Left kidney (tissue), 2 donors: ENCODE measurements around the gene ANAPC2. TPM values are rescaled to one million over a fixed set of nuclear protein-coding genes. Genes with fewer than 3 reads are reported as not detected.

Experiments
- DNase-seq: peaks from one replicate; pipeline ENCODE4 v3.0.0-alpha.2; 2013
- polyA plus RNA-seq: library from polyadenylated mRNA; unstranded; fragments of 120-200 nt; gene quantifications from one replicate; pipeline ENCODE4 v1.2.1, GENCODE V29; 2013; ENCODE audit not compliant: insufficient read length

ANAPC2 gene
- polyA plus RNA-seq, 1 donor, result 42.9 TPM

- DNase-seq, result no peak
Observed at GRCh38 chr9:137228506-137228967, 40.2 kb upstream of the ANAPC2 start.

DNA sequence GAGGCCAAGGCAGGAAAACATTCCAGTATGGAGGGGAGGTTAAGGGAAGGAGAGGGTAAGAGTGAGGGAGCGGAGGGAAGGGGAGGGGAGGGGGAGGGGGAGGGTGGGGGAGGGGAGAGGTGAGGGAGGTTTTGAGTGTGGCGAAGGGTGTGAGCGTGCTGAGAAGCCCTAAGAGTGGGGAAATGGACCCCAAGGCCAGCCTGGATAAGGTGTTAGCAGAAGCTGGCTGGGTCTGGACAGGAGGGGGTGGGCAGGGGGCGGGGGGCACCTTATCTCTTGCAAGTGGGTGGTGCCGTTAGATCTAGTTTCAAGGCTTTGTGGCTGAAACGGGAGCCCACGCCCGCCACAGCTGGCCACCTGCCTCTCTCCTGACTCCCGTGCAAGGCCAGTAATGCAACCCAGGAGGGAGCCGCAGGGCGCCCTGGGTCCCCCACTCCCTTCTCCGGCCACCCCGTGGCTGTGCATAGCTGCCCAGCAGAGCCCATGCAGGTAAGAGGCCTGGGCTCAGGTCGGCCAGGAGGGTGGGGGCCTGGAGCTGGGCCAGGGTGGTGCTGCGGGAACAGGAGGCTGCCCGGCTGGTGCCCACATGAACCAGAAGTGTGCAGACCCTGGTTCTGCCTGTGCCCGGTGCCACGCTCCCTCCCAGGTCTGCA is 39.6 kb upstream of the ANAPC2 start:
- no peak for DNase-seq

DNA sequence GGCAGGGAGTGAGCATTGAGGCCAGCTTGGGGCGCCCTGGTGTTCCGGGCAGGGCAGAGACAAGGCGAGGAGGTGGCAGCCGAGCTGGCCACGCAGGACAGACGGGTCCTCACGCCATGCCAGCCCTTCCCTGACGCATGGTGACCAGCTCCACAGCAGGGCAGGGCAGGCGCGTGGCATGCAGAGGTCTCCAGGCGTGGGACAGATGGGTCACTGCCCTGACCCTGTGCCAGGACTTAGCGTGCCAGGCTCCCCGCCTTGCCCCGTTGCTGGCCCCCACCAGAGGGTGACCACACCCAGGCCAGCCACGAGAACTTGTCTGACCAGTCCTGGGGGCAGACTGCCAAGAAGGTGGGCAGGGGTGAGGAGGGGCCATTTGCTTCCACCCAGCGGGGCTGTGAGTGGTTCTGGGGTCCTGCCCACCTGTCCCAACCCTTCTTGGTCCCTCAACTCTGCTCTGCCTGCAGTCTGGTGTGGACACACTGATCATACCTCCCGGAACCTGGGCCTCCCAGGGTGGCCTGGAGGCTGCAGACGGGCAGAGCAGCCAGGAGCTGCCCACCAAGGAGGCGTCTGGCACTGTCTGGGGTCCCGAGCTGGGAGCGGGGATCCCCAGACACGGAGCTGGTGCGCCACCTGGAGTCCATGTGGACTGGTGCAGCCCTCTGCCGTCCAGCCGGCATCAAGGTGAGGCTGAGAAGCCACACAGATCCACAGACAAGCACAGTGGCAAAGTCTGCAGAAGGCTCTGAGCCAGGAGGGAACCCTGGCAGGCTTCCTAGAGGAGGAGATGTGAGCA is 38.9 kb upstream of the ANAPC2 start, which contains the start of gene RNF224:
TSS of gene RNF224 (plus strand) at position 449 of the 799 bp plus-strand sequence. CDS start 834 bp downstream, outside the sequence.
- DNase-seq, result peak; percentile 68

DNA sequence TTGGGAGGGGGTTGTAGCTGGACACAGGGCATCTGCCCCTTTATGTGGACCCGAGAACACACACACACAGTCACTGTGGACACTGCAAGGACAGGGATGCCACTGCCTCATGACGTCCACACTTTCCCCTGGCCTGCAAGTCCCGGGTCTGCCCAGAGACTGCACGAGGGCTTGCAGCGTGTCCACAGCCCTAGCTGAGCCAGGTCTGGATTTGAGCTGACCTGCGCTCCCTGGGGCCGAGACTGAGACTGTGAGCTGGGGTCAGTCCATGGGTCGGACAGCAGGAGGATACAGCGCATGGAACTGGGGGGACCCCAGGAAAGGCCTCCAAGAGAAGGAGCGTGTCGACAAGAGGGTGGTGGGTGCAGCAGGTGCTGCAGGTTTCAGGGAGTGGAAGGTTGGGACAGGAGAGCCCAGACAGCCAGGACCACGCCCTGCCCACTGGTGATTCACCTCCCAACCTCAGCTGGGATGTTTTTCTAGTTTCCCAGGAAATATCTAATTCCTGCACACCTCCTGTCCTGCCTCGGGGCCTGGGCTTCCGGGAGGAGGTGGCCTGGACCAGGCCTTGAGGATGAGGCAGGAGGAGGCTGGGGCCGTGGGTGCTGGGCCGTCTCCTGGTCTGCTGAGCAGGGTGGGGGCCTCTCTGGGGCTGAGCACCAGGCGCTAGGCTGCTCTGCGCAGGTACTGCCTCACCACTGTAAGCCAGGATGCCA is 38.1 kb upstream of the ANAPC2 start:
- DNase-seq, result no peak

DNA sequence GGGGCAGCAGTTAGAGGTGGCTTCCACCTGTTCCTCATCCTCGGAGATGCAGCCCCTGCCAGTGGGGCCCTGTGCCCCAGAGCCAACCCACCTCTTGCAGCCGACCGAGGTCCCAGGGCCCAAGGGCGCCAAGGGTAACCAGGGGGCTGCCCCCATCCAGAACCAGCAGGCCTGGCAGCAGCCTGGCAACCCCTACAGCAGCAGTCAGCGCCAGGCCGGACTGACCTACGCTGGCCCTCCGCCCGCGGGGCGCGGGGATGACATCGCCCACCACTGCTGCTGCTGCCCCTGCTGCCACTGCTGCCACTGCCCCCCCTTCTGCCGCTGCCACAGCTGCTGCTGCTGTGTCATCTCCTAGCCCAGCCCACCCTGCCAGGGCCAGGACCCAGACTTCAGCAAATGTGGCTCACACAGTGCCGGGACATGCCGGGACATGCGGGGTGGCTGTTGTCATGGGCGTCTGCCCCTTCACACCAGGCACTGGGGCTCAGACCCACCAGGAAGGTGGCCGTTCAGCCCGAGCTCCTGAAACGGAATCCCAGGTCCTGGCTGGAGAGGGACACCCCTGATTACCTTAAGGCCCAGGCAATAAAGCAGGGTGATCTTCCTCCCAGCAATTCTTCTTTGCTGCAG is 37.5 kb upstream of the ANAPC2 start:
- DNase-seq, result no peak

DNA sequence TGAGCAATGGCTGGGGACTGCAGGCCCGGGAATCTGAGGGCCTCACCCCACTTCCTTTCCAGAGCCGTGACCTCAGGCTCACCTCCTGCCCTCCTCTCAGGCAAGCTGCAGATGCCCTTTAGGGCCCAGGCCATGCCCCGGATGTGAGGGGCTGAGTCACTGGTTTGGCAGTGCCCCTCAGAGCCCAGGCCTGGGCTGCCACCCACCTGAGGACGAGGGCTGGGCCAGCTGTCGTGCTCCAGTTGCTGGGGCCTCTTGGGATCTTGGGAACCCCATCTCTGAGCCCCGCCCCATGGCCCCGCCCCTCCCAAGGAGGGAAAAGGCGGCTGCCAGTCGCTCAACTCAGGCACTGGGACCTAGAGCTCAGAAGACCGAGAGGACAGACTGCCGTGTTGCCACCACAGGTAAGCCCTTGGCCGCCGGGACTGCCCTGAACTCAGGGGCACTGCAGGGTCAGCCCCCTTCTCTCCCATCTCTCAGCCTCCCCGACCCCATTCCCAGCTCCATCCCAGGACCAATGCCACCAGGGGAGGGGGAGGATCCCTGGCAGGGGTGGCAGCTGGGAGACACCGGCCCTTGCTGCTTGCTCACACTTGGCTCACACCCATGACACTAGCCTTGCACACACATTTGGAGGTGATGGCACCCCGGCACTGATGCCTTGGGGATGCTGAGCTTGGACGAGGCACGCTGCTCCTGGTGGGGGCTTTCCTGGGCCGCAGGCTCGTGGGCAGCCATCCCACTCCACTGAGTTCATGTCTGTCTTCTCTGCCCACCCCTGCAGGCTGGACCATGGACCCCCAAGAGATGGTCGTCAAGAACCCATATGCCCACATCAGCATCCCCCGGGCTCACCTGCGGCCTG is 36.7 kb upstream of the ANAPC2 start, which contains the start of gene CYSRT1:
TSS of gene CYSRT1 (plus strand) at position 345 of the 865 bp plus-strand sequence. CDS start at position 793, 448 bp downstream.
- DNase-seq, result no peak

- DNase-seq, result peak; percentile 96
Observed at GRCh38 chr9:137223078-137223970, 35.0 kb upstream of the ANAPC2 start.

GRCh38 chr9:137222190-137223077 is 34.1 kb upstream of the ANAPC2 start, which contains the start of gene RNF208:
Gene RNF208 (minus strand): TSS chr9:137222240. CDS start chr9:137221212, 1,028 bp downstream.
- DNase-seq, result no peak

DNA sequence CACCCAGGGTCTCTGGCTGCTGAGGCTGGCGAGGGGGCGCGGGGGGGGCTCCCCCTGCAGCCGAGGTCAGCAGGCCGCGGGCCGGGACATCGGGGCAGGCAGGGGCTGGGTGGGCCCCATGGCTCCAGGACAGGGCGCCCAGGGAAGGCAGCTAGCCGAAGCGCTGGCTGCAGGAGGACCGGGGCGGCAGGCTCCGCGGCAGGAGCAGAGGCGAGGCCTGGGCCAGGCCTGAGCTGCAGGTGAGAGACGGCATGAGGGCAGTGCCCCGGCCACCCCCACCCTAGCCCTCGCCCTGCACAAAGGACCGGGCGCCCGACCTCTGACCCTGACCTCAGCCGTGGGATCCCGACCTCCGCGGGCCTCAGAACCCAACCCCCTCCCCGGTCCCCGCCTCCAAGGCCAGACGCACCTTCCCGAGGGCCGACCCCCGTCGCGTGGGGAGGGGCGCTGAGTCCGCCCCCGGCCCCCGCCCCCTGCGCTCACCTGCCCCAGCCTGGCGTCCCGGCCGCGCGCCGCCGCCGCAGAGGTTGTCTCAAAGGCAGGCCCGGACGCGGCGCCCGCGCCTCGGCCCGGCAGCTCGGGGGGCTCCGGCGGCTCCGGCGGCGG is 33.2 kb upstream of the ANAPC2 start:
- no peak for DNase-seq

DNA sequence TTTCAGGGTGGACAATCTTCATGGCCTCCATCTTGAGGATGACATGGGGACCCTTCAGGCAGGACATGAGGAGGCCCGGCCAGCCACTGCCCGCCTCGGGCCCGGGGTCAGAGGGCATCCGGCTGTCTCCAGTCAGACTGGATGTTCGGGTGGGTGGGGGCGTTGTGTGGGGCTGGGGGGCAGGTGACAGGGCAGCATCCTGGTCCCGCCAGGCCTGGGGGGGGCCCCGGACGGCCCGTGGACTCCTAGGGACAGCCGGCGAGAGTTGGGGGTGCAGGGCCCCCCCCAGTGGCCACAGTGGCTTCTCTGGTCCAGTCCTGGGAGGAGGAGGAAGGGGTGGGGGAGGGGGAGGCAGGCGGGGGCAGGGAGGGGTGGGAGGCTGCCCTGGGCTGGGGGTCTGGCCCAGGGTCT is 32.7 kb upstream of the ANAPC2 start:
- no peak for DNase-seq

DNA sequence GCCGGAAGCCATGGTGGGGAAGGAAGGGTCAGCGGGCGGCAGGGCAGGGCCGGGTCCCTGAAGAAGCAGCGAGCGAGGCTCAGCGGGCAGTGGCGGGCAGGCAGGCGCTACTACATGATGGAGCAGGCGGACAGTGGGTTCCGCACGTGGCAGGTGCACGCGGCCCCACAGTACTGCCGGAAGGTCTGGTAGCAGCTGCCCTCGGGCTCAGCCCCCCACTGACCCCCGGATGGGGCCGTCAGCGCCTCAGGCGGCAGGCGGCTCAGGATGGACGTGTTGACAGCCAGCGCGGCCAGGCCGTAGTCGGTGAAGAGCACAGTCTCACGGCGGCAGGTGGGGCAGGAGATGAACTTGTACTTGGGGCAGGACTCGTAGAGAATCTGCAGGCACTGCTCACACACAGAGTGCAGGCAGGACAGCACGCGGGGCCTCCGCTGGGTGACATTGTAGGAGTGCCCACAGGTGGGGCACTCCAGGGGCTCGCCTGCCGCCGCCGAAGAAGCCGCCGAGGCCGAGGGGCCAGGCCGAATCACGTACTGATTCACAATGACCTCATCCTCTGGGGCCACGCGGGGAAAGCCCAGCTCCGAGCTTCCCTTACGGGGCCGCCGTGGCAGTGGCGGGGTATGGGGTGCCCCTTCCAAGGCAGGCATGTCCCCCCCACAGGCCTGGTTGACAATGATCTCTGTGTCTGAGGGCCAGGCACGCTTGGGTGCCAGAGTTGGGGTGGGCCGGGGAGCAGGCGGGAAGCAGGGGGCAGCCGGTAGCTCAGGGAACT is 32.1 kb upstream of the ANAPC2 start:
- no peak for DNase-seq

- no peak for DNase-seq
Observed at GRCh38 chr9:137219757-137220316, 31.5 kb upstream of the ANAPC2 start.

- DNase-seq, result no peak
Observed at GRCh38 chr9:137218754-137219271, 30.5 kb upstream of the ANAPC2 start.

GRCh38 chr9:137218212-137218753 is 29.9 kb upstream of the ANAPC2 start:
- DNase-seq, result no peak

- DNase-seq, result no peak
Observed at GRCh38 chr9:137217276-137218211, 29.2 kb upstream of the ANAPC2 start.
